ENCODE results near the gene PCDH1.

DNA sequence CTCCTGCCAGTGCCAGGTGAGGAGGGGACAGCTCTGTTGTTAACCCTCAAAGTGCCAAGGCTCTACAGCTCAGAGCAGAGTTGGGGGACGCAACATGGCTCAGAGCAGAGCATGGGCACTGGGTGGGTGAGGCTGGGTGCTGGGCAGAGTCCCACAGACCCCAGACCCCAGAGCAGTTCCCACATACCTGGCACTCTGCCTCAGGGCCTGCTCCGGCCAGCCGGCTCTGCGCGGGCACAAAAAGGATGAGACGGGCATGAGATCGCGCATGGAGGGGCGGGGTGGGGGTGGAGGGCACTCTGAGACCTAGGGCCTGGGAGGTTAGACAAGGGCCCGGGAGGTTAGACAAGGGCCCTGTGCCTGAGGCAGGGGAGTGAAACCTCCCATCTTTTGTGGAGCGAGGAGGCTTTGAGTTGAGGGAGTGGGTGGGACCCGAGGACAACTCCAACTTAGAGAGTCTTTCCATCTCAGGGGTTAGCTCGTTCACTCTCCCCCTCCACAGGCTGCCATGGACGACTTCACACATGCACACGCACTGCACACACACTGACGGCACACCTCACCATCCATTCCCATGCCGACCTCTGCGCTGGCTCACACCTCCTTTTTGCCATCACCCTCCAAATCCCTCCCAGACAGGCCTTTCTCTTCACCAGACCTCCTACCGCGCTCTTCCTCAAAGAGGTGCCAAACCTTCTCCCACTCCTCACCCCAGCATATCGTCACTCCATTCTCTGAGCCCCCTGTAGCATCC lies 22.0 kb downstream of the PCDH1 start:
- TF ChIP-seq, protein P1, sequence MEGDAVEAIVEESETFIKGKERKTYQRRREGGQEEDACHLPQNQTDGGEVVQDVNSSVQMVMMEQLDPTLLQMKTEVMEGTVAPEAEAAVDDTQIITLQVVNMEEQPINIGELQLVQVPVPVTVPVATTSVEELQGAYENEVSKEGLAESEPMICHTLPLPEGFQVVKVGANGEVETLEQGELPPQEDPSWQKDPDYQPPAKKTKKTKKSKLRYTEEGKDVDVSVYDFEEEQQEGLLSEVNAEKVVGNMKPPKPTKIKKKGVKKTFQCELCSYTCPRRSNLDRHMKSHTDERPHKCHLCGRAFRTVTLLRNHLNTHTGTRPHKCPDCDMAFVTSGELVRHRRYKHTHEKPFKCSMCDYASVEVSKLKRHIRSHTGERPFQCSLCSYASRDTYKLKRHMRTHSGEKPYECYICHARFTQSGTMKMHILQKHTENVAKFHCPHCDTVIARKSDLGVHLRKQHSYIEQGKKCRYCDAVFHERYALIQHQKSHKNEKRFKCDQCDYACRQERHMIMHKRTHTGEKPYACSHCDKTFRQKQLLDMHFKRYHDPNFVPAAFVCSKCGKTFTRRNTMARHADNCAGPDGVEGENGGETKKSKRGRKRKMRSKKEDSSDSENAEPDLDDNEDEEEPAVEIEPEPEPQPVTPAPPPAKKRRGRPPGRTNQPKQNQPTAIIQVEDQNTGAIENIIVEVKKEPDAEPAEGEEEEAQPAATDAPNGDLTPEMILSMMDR (IDR thresholded peaks at IDR 0.05), result no peak
- TF ChIP-seq POLR2A (IDR thresholded peaks at IDR 0.05), result no peak

Measured in right lobe of liver (tissue), 4 donors.